Stimulated activated CD4-positive, alpha-beta T cell treated with anti-CD3 and anti-CD28 coated beads, Interleukin-12 subunit alpha, Interleukin-12 subunit beta, amount 100 ng/mL, for 4 hours (primary cell): ENCODE measurements around the gene SEMA4D.

Experiments used
- DNase-seq: peaks from one replicate; pipeline ENCODE4 v3.0.0-alpha.2; 2020

The SEMA4D gene

GRCh38 chr9:89497978-89498851 is at the start of gene SEMA4D:
SEMA4D (minus strand) TSS chr9:89498113; CDS start chr9:89405456, 92,657 bp downstream.
- DNase-seq, result peak; percentile 70

- DNase-seq, result no peak
These were observed 49.1 kb upstream of the SEMA4D start for GRCh38 chr9:89547000-89547399.

GRCh38 chr9:89544279-89544661 is 46.4 kb upstream of the SEMA4D start:
- no peak for DNase-seq

- no peak for DNase-seq
These were observed 45.8 kb upstream of the SEMA4D start for GRCh38 chr9:89543621-89544278.

- no peak for DNase-seq
These were observed 45.2 kb upstream of the SEMA4D start for GRCh38 chr9:89543111-89543510.

- DNase-seq, result no peak
These were observed 44.6 kb upstream of the SEMA4D start for GRCh38 chr9:89542401-89543021.

- no peak for DNase-seq
These were observed 43.9 kb upstream of the SEMA4D start for GRCh38 chr9:89541798-89542197.

- DNase-seq, result no peak
These were observed 41.5 kb upstream of the SEMA4D start for GRCh38 chr9:89539374-89539773.

GRCh38 chr9:89538871-89539270 is 41.0 kb upstream of the SEMA4D start:
- DNase-seq, result no peak

GRCh38 chr9:89537166-89537565 is 39.3 kb upstream of the SEMA4D start:
- DNase-seq, result no peak

GRCh38 chr9:89536600-89536999 is 38.7 kb upstream of the SEMA4D start:
- DNase-seq, result no peak

- DNase-seq, result no peak
These were observed 38.2 kb upstream of the SEMA4D start for GRCh38 chr9:89536145-89536574.

- no peak for DNase-seq
These were observed 37.5 kb upstream of the SEMA4D start for GRCh38 chr9:89535461-89535860.

GRCh38 chr9:89534515-89535287 is 36.8 kb upstream of the SEMA4D start:
- DNase-seq, result no peak

GRCh38 chr9:89533411-89534095 is 35.6 kb upstream of the SEMA4D start:
- DNase-seq, result no peak

- no peak for DNase-seq
These were observed 35.0 kb upstream of the SEMA4D start for GRCh38 chr9:89532944-89533343.

GRCh38 chr9:89532478-89532877 is 34.6 kb upstream of the SEMA4D start:
- DNase-seq, result peak; percentile 36

GRCh38 chr9:89531766-89532165 is 33.9 kb upstream of the SEMA4D start:
- no peak for DNase-seq

- no peak for DNase-seq
These were observed 32.8 kb upstream of the SEMA4D start for GRCh38 chr9:89530726-89531125.

- no peak for DNase-seq
These were observed 31.5 kb upstream of the SEMA4D start for GRCh38 chr9:89529243-89530035.

GRCh38 chr9:89528540-89528939 is 30.6 kb upstream of the SEMA4D start:
- no peak for DNase-seq

- no peak for DNase-seq
These were observed 30.2 kb upstream of the SEMA4D start for GRCh38 chr9:89528131-89528530.
